ENCODE results near the gene LTBP1.

LTBP1 gene

GRCh38 chr2:33312355-33312754 lies 365.6 kb downstream of the LTBP1 start:
- DNase-seq (ENCODE audit: low read depth), result no peak
- in situ Hi-C loops (cut with HindIII; ENCODE audit: low sequenced_read_pairs), result no loop called here
- H3K4me3 ChIP-seq (ENCODE audit: low read depth, low read length), result no peak overlapping the region
- TF ChIP-seq, protein P1, sequence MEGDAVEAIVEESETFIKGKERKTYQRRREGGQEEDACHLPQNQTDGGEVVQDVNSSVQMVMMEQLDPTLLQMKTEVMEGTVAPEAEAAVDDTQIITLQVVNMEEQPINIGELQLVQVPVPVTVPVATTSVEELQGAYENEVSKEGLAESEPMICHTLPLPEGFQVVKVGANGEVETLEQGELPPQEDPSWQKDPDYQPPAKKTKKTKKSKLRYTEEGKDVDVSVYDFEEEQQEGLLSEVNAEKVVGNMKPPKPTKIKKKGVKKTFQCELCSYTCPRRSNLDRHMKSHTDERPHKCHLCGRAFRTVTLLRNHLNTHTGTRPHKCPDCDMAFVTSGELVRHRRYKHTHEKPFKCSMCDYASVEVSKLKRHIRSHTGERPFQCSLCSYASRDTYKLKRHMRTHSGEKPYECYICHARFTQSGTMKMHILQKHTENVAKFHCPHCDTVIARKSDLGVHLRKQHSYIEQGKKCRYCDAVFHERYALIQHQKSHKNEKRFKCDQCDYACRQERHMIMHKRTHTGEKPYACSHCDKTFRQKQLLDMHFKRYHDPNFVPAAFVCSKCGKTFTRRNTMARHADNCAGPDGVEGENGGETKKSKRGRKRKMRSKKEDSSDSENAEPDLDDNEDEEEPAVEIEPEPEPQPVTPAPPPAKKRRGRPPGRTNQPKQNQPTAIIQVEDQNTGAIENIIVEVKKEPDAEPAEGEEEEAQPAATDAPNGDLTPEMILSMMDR (IDR thresholded peaks at IDR 0.05; ENCODE audit: low read depth, low read length, missing control alignments), result no peak

DNA sequence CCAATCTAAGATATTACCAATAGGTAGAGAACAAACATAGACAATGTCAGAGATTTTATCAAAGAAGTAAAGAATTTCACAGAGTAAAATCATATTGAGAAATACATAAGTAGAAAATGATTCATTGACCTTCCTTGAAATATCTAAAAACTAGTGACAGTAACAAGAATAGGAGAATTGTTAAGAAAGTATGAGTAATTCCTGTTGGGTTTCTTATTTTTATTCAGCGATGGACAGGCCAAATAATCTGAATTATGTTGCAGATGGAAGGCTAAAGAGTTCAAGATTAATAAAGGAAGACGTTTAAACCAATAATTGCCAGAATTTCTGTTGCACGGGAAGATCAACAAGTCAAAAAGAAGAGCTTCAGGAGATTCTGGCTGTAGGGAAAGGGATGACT lies 366.3 kb downstream of the LTBP1 start:
- in situ Hi-C loops (cut with HindIII; ENCODE audit: low sequenced_read_pairs), result no loop called here
- no peak overlapping the region for H3K4me3 ChIP-seq (ENCODE audit: low read depth, low read length)
- TF ChIP-seq, protein P1 (IDR thresholded peaks at IDR 0.05; ENCODE audit: low read depth, low read length, missing control alignments), result no peak
- DNase-seq (ENCODE audit: low read depth), result no peak

DNA sequence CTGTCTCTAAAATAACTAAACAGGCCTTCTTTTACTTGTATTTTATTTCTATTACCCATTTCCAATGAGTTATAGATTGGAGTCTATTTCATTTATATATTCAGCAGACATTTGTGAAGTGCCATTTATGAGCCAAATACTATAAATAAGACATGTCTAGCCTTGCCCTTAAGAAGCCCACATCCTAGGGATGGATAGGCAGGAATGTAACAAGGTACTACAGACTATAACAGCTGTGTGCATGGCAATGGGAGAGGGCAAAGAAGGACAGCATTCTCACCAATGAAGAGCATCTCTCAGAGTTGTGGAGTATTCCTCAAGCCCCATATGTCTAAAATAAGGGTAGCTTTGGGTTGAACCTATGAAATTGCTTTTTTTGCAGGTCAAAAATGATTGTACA lies 367.8 kb downstream of the LTBP1 start:
- no peak for DNase-seq (ENCODE audit: low read depth)
- TF ChIP-seq, protein P1 (IDR thresholded peaks at IDR 0.05; ENCODE audit: low read depth, low read length, missing control alignments), result no peak
- in situ Hi-C loops (cut with HindIII; ENCODE audit: low sequenced_read_pairs), result no loop called here
- H3K4me3 ChIP-seq (ENCODE audit: low read depth, low read length), result no peak overlapping the region

- in situ Hi-C loops (cut with HindIII; ENCODE audit: low sequenced_read_pairs), result no loop called here
- H3K4me3 ChIP-seq (ENCODE audit: low read depth, low read length), result no peak overlapping the region
- TF ChIP-seq, protein P1 (IDR thresholded peaks at IDR 0.05; ENCODE audit: low read depth, low read length, missing control alignments), result no peak
- no peak for DNase-seq (ENCODE audit: low read depth)
Observed at GRCh38 chr2:33316328-33316727, 369.6 kb downstream of the LTBP1 start.

- TF ChIP-seq, protein P1 (IDR thresholded peaks at IDR 0.05; ENCODE audit: low read depth, low read length, missing control alignments), result no peak
- in situ Hi-C loops (cut with HindIII; ENCODE audit: low sequenced_read_pairs), result no loop called here
- H3K4me3 ChIP-seq (ENCODE audit: low read depth, low read length), result no peak overlapping the region
- no peak for DNase-seq (ENCODE audit: low read depth)
Observed at GRCh38 chr2:33317369-33318007, 370.7 kb downstream of the LTBP1 start.

DNA sequence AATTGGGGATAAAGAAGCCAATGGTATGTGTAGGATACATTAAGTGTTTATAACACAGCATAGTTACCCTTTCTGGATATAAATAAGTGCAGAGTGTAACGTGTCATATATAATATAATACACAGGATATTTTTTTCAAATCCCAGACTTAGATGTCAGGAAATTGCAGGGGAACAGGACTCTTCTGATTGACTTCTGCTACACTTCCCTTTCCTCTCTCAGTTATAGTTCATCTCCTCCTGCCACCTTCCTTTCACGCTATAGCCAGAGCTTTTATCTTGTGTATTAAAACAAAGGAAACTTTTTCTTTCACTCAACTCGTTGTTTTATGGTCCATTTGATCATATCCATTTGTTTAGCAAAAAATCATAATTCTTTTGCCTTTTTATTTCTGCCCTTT lies 371.7 kb downstream of the LTBP1 start:
- DNase-seq (ENCODE audit: low read depth), result no peak
- TF ChIP-seq, protein P1 (IDR thresholded peaks at IDR 0.05; ENCODE audit: low read depth, low read length, missing control alignments), result no peak
- H3K4me3 ChIP-seq (ENCODE audit: low read depth, low read length), result no peak overlapping the region
- in situ Hi-C loops (cut with HindIII; ENCODE audit: low sequenced_read_pairs), result no loop called here

Data from astrocyte of the cerebellum (primary cell).